GM23248 (cell line): Measurements from ENCODE around the gene FGF14.

Experiments
- EZH2 ChIP-seq: fragments of 200-600 bp; sonication (generic); IDR thresholded peaks from 2 replicates; pipeline ENCODE4 v1.6.1; 2018; ENCODE audit warnings: antibody characterized with exemption, mild to moderate bottlenecking; ENCODE audit not compliant: insufficient read depth, poor library complexity, severe bottlenecking
- EZH2phosphoT487 ChIP-seq: fragments of 200-600 bp; sonication (generic); IDR thresholded peaks from 2 replicates; pipeline ENCODE4 v1.6.1; 2018; ENCODE audit warnings: antibody characterized with exemption, moderate library complexity, mild to moderate bottlenecking, low read depth; ENCODE audit not compliant: insufficient read depth

GRCh38 chr13:102260256-102260655 lies 141.6 kb downstream of the FGF14 start:
- TF ChIP-seq EZH2 (no peak), EZH2phosphoT487 (no peak)
